Activated CD4-positive, CD25-positive, alpha-beta regulatory T cell (primary cell): ENCODE results near the gene HGS.

ENCODE experiments used
- DNase-seq, 4 experiments: peaks; one replicate each; lab custom pipeline; 2025; lab: John Stamatoyannopoulos, UW

HGS gene

DNA sequence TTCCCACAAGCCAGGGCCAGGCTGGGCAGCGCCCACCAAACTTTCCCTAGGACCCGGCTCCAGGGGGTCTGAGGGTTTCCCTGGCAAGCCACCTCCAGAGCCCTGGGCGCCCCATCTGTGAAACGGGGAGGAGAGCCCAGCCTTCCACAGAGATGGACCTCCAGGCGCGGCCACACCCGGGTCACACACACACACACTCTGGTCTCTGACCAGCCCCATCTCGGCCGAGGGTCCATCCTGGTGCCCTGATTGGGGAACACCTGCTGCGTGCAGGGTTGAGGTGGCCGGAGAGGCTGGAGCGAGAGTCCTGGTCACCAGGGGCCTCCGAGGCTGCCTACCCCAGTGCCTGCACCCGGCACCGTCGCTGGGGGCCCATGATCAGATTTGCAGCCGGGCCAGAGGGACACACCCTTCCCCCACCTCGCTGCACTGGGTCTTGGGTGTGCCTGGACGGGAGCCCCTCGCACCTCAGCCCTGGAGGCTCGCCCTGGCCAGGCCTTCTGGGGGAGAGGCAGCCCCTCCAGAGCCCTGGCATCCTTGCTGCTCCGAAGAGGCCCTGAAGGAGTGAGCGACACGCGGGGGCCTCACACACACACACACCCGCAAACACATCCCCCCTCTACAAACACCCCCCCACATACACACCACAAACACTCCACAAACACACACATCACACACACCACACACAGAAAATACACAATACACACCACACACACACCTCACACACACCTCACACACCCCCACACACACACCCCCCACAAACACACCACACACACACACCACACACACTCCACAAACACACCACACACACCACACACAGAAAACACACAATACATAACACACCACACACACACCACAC is 58.0 kb downstream of the HGS start:
- DNase-seq, result no peak
